Measurements from ENCODE around the gene PARK7. TPM values are rescaled to one million over a fixed set of nuclear protein-coding genes. Genes with fewer than 3 reads are reported as not detected.
A peak's percentile ranks its signal among the peaks of the same experiment; 100 is the strongest.
"Not testable (repeated sequence)": the region's sequence is repeated elsewhere in the genome, so short reads cannot be mapped to it uniquely, and the experiment has no call there.

PARK7 gene
- total RNA-seq, 2 donors from 2014 or later = 385 to 475 TPM

- H3K9me3 Mint-ChIP-seq; ATAC-seq; DNase-seq (ENCODE audit: low spot score in 2 of 2): not testable (repeated sequence)
- H3K36me3 Mint-ChIP-seq = peaks cover 34 to 38% of the 10 kb centered on the region in 2 donors
- peak overlapping the region; percentile 77 to 94 for H3K27ac Mint-ChIP-seq
Measured at GRCh38 chr1:7963378-7963730, 1.8 kb downstream of the PARK7 start.

GRCh38 chr1:7963841-7964240 lies 2.3 kb downstream of the PARK7 start:
- Mint-ChIP-seq H3K36me3 (peaks cover 34 to 38% of the 10 kb centered on the region in 2 donors), H3K27ac (peak overlapping the region; percentile 77 to 94)
- ATAC-seq; DNase-seq (ENCODE audit: low spot score in 2 of 2); H3K9me3 Mint-ChIP-seq: not testable (repeated sequence)

- Mint-ChIP-seq H3K9me3 (no peaks in the 10 kb centered on the region), H3K36me3 (peaks cover 34 to 43% of the 10 kb centered on the region in 2 donors), H3K27ac (peak overlapping the region; percentile 57 to 94)
- ATAC-seq (no peak), DNase-seq (ENCODE audit: low spot score in 2 of 2) (no peak)
Measured at GRCh38 chr1:7964476-7964875, 3.0 kb downstream of the PARK7 start.

- DNase-seq (ENCODE audit: low spot score in 2 of 2) = no peak
- peaks cover 19 to 56% of the 10 kb centered on the region in 2 donors for H3K36me3 Mint-ChIP-seq
- no peaks in the 10 kb centered on the region for H3K9me3 Mint-ChIP-seq
- ATAC-seq = no peak
- H3K27ac Mint-ChIP-seq = peak overlapping the region in 1 of 2 donors; percentile 27
Measured at GRCh38 chr1:7967196-7967595, 5.7 kb downstream of the PARK7 start.

- DNase-seq (ENCODE audit: low spot score in 2 of 2) = no peak
- no peaks in the 10 kb centered on the region for H3K9me3 Mint-ChIP-seq
- no peak for ATAC-seq
- H3K27ac Mint-ChIP-seq = peak overlapping the region in 1 of 2 donors; percentile 27
- H3K36me3 Mint-ChIP-seq = peaks cover 16 to 60% of the 10 kb centered on the region in 2 donors
Measured at GRCh38 chr1:7967651-7968050, 6.1 kb downstream of the PARK7 start.

GRCh38 chr1:7970246-7970645 lies 8.7 kb downstream of the PARK7 start:
- peaks cover 0 to 45% of the 10 kb centered on the region in 2 donors for H3K36me3 Mint-ChIP-seq
- peak overlapping the region in 1 of 2 donors; percentile 30 for H3K27ac Mint-ChIP-seq
- H3K9me3 Mint-ChIP-seq = no peaks in the 10 kb centered on the region

GRCh38 chr1:7971024-7971423 lies 9.5 kb downstream of the PARK7 start:
- no peak for ATAC-seq
- no peaks in the 10 kb centered on the region for H3K9me3 Mint-ChIP-seq
- peaks cover 0 to 47% of the 10 kb centered on the region in 2 donors for H3K36me3 Mint-ChIP-seq
- no peak for DNase-seq (ENCODE audit: low spot score in 2 of 2)
- H3K27ac Mint-ChIP-seq = no peak overlapping the region

More at GRCh38 chr1:7970246-7970645, 8.7 kb downstream of the PARK7 start:
- DNase-seq (ENCODE audit: low spot score in 2 of 2) = no peak
- no peak for ATAC-seq

- ATAC-seq (no peak), DNase-seq (ENCODE audit: low spot score in 2 of 2) (no peak)
- Mint-ChIP-seq H3K36me3 (peaks cover 0 to 40% of the 10 kb centered on the region in 2 donors), H3K9me3 (no peaks in the 10 kb centered on the region), H3K27ac (peak overlapping the region in 1 of 2 donors; percentile 44)
Measured at GRCh38 chr1:7972285-7972684, 10.8 kb downstream of the PARK7 start.

GRCh38 chr1:7973086-7973485 lies 11.6 kb downstream of the PARK7 start:
- no peak overlapping the region for H3K27ac Mint-ChIP-seq

GRCh38 chr1:7975212-7975865 lies 13.8 kb downstream of the PARK7 start:
- DNase-seq (ENCODE audit: low spot score in 2 of 2) (peak in 1 of 2 donors; percentile 48), ATAC-seq (peak; percentile 71 to 74)
- H3K9me3 Mint-ChIP-seq = no peaks in the 10 kb centered on the region
- peaks cover 0 to 29% of the 10 kb centered on the region in 2 donors for H3K36me3 Mint-ChIP-seq
- peak overlapping the region; percentile 18 for H3K27ac Mint-ChIP-seq

More at GRCh38 chr1:7973086-7973485, 11.6 kb downstream of the PARK7 start:
- Mint-ChIP-seq H3K9me3 (no peaks in the 10 kb centered on the region), H3K36me3 (peaks cover 0 to 40% of the 10 kb centered on the region in 2 donors)
- ATAC-seq (peak in 1 of 2 donors; percentile 18), DNase-seq (ENCODE audit: low spot score in 2 of 2) (no peak)

- H3K36me3 Mint-ChIP-seq = peaks cover 2 to 5% of the 10 kb centered on the region in 2 donors
- no peaks in the 10 kb centered on the region for H3K9me3 Mint-ChIP-seq
- DNase-seq (ENCODE audit: low spot score in 2 of 2) = no peak
- ATAC-seq = no peak
- H3K27ac Mint-ChIP-seq = peak overlapping the region in 1 of 2 donors; percentile 63
Measured at GRCh38 chr1:7980984-7981383, 19.5 kb downstream of the PARK7 start.

- ATAC-seq (no peak), DNase-seq (ENCODE audit: low spot score in 2 of 2) (no peak)
- H3K27ac Mint-ChIP-seq = peak overlapping the region in 1 of 2 donors; percentile 93
- H3K9me3 Mint-ChIP-seq = no peaks in the 10 kb centered on the region
- peaks cover 11 to 13% of the 10 kb centered on the region in 2 donors for H3K36me3 Mint-ChIP-seq
Measured at GRCh38 chr1:7983086-7983778, 21.7 kb downstream of the PARK7 start.

- ATAC-seq (no peak), DNase-seq (ENCODE audit: low spot score in 2 of 2) (no peak)
- Mint-ChIP-seq H3K36me3 (peaks cover 12 to 14% of the 10 kb centered on the region in 2 donors), H3K27ac (no peak overlapping the region), H3K9me3 (peaks cover 0 to under 1% of the 10 kb centered on the region in 2 donors)
Measured at GRCh38 chr1:7984811-7985210, 23.3 kb downstream of the PARK7 start.

- ATAC-seq (no peak), DNase-seq (ENCODE audit: low spot score in 2 of 2) (no peak)
- Mint-ChIP-seq H3K36me3 (peaks cover 20 to 22% of the 10 kb centered on the region in 2 donors), H3K9me3 (peaks cover 0 to 9% of the 10 kb centered on the region in 2 donors), H3K27ac (peak overlapping the region; percentile 15 to 36)
Measured at GRCh38 chr1:7985851-7986612, 24.5 kb downstream of the PARK7 start.

- H3K27ac Mint-ChIP-seq = no peak overlapping the region
- peaks cover 0 to 9% of the 10 kb centered on the region in 2 donors for H3K9me3 Mint-ChIP-seq
- ATAC-seq (no peak), DNase-seq (ENCODE audit: low spot score in 2 of 2) (no peak)
- H3K36me3 Mint-ChIP-seq = peaks cover 20 to 22% of the 10 kb centered on the region in 2 donors
Measured at GRCh38 chr1:7987528-7987927, 26.0 kb downstream of the PARK7 start.

GRCh38 chr1:7988576-7988975 lies 27.1 kb downstream of the PARK7 start:
- DNase-seq (ENCODE audit: low spot score in 2 of 2) = no peak
- H3K9me3 Mint-ChIP-seq = peaks cover 0 to 9% of the 10 kb centered on the region in 2 donors
- ATAC-seq = no peak
- no peak overlapping the region for H3K27ac Mint-ChIP-seq
- peaks cover 17 to 22% of the 10 kb centered on the region in 2 donors for H3K36me3 Mint-ChIP-seq

Measured in activated naive CD4-positive, alpha-beta T cell treated with anti-CD3 and anti-CD28 coated beads, Interleukin-2, amount 50 U/mL, for 72 hours (primary cell).